Measurements from ENCODE around the gene ZNF521.
"Not testable (repeated sequence)": the region's sequence is repeated elsewhere in the genome, so short reads cannot be mapped to it uniquely, and the experiment has no call there.

The ZNF521 gene

GRCh38 chr18:25289001-25289631, 62.9 kb downstream of the ZNF521 start:
- ATAC-seq (no peak), DNase-seq (no peak)

DNA sequence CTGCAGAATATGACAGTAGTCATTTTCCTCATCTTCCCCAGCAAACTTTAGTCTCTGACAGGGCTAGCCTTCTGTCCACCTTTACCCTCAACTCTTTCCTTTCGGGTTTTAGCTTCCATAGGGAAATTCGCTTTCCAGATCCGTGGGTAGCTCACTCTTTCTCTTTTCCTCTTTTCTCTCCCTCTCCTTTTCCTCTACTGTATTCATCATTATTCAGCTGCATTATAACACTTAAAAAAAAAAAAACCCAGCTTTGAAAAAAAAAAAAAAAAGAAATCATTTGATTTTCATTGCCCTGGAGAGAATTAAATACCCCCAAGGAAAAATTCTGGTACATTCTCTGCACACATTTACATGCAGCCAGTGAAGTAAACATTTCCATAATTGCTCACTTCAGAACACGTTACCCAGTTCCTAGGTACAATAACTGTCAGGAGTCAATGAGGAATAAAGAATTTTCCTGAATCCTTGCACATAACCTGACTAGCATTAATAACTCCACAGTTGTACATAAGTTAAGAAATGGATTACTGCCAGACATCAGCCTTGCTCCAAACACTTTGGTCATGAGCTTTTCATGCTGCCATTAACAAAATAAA, 63.5 kb downstream of the ZNF521 start:
- no peak for DNase-seq
- ATAC-seq: no peak

DNA sequence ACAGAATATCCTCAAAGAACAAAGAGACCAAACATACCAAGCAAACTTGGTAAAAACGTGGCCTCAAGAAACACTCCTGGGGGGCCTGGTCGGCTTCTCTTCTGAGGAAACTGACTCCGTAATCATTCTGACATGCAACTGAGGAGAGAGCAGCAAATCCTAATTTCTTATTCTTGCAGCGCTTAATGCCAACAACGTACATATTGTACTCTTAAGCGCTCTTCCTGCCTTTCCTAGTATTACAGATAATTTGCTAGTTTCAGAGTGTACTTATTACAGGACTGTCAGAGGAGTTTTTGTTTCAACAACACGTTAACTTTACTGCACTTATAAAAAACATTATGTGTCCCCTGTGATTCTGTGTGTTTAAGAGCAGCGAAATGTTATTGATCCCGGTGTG, 64.9 kb downstream of the ZNF521 start:
- no peak for DNase-seq
- ATAC-seq: no peak

DNA sequence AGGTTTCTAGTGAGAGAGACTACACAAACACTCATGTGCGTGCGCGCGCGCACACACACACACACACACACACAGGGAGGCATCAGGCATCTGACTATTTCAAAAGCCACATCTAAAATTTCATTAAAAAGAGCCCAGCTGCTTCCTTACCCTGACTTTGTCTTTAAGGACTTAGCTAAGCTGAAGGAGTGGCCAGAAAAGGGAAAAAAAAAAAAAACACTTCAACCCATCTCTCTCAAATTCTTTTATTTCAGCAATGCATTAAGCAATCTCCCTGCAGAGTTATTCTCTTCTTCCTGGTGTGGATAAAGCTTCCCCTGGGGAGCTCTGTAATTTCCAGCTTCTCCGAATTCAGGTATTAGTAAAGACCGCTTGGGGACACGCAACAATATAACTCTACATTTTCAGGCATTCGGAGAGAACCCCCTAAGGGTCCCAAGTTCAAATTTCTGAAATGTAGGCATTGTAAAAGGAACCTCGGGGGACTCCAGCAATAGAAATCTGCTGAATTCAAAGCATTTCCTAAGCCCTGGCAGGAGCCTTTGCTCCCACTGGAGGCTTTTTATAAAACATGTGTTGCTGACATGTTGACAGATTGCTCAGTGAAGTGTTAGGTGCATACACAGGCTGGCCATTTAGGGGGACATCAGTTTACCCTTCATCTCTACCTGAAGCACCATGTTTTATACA, 67.0 kb downstream of the ZNF521 start:
- ATAC-seq (no peak), DNase-seq (no peak)

GRCh38 chr18:25284281-25284680, 67.7 kb downstream of the ZNF521 start:
- no peak for ATAC-seq
- no peak for DNase-seq

- DNase-seq (no peak), ATAC-seq (no peak)
Measured at GRCh38 chr18:25283781-25284180, 68.2 kb downstream of the ZNF521 start.

GRCh38 chr18:25282896-25283703, 68.9 kb downstream of the ZNF521 start:
- ATAC-seq (no peak), DNase-seq (no peak)

DNA sequence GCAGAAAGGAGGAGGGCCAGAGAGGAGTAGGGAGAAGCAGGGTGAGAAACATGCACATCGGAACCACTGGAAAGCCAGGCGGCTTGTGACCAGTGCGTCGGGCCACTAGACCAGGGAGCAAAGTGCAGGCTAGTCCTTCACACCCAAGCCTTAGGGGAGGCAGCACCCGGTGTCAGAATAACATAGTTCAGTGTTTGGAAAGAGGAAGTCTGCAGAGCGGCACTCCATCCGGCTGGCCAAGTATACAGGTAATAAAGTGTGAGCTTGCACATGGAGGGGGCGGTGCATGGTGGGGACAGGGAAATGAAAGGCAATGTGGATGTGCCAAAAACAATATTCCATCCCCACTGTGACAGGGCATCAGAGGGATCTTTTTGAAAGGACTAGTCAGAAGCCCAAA, 69.7 kb downstream of the ZNF521 start:
- ATAC-seq: no peak

GRCh38 chr18:25281556-25281955, 70.4 kb downstream of the ZNF521 start:
- DNase-seq (no peak), ATAC-seq (no peak)

More for the DNA sequence above, 69.7 kb downstream of the ZNF521 start:
- DNase-seq: no peak

DNA sequence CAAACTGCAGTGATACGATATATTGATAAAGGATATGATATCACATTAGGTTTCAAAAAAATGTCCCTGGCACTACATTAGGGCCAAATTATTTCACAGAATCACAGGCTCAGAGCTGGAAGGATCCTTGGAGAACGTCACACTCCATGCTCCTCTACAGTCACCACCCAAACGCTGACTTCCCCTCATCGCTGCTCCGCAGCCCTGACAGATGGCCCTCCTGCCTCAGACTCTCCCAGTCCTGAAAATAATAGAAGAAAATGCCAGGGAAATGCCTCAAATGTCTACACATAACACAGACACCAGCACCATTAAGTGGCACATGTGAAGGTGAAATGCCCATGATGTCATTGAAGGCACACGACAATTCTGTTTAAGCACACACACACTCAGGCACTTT, 72.0 kb downstream of the ZNF521 start:
- DNase-seq (no peak), ATAC-seq (no peak)

- ATAC-seq (no peak), DNase-seq (no peak)
Measured at GRCh38 chr18:25279556-25279955, 72.4 kb downstream of the ZNF521 start.

- DNase-seq: no peak
- no peak for ATAC-seq
Measured at GRCh38 chr18:25279133-25279532, 72.8 kb downstream of the ZNF521 start.

GRCh38 chr18:25278394-25278793, 73.6 kb downstream of the ZNF521 start:
- no peak for DNase-seq
- no peak for ATAC-seq

GRCh38 chr18:25275412-25276001, 76.5 kb downstream of the ZNF521 start:
- no peak for ATAC-seq
- DNase-seq: no peak

DNA sequence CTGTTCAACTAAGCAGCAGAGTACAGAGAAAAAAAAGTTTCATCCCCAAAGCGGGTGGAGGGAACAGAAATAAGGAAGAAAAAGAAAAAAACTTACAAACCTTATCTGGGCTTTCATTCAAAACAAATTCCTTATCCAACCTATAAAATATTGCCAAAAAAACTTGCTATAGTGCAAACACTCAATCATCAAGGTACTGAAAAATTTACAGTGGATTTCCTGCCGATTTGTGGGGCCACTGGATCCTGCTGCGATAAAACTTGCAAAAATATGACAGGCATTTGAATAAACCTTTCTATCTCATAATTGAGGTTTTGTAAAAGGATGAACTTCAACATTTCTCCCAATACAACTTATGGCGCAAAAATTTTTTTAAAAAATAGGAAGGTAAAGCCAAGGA, 77.0 kb downstream of the ZNF521 start:
- no peak for DNase-seq
- ATAC-seq: no peak

DNA sequence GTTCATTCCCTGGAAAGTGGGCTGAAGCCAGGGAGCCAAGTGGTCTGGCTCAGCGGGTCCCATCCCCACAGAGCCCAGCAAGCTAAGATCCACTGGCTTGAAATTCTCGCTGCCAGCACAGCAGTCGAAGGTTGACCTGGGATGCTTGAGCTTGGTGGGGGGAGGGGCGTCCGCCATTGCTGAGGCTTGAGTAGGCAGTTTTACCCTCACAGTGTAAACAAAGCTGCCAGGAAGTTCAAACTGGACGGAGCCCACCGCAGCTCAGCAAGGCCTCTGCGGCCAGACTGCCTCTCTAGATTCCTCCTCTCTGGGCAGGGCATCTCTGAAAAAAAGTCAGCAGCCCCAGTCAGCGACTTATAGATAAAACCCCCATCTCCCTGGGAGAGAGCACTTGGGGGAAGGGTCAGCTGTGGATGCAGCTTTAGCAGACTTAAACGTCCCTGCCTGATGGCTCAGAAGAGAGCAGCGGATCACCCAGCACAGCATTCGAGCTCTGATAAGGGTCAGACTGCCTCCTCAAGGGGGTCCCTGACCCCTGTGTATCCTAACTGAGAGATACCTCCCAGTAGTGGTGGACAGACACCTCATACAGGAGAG, 84.9 kb downstream of the ZNF521 start:
- not testable (repeated sequence) for DNase-seq, ATAC-seq

GRCh38 chr18:25262920-25263319, 89.0 kb downstream of the ZNF521 start:
- no peak for DNase-seq
- ATAC-seq: no peak

DNA sequence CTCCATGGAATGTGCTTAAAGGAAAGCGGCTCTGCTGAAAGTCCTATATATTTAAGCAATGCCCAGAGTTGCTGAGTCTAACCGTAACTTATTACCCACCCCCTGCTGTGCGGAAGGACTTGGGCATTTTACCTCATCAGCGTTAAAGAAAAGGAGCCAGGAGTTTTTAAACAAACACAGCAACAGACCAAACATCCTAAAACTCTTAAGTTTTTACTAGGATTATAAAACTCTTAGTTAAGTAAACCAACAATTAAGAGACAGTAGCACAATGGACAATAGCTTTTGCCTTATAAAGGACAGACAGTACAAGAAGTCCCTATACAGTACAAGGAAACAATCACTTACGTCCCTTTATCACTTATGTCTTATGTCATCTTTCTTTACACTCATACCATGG, 90.2 kb downstream of the ZNF521 start:
- DNase-seq: no peak
- ATAC-seq: no peak

DNA sequence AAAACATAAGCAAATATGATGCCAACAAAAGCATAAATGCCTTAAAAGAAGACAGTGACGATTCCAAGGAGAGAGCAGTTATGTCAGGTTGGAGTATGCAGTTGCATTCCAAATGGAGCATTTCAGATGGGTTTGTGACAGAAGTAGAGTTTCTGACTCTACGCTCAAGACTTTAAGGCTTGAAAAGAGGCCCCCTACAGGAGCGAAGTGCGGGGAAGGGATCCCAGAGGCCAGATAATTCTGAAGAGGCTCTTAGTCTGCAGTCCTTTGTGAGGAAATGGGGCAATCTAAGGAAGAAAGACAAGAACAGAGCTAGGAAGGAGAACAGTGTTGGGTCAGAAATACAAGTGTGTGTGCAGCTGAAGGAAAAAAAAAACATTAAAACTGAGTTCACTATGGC, 95.5 kb downstream of the ZNF521 start:
- ATAC-seq (no peak), DNase-seq (no peak)

- DNase-seq (no peak), ATAC-seq (no peak)
Measured at GRCh38 chr18:25253779-25254178, 98.2 kb downstream of the ZNF521 start.

DNA sequence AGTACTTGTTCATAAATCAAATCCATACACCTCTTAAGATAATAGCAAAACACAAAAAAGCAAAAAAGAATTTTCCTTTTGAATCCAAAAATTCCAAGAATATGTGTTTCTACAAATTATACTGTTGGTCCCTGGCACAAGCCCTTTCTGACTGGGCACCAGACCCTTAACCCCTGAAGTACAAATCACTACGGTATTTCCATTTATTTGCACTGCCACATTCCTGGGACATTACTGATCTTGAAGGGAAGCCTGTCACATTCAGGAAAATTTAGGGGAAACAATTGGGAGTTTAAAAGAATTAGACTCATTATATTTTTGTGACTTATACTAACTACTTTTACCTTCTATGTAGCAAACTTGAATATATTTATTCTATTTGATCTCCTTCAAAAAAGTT, 98.8 kb downstream of the ZNF521 start:
- DNase-seq (no peak), ATAC-seq (no peak)

GRCh38 chr18:25251068-25251467, 100.9 kb downstream of the ZNF521 start:
- ATAC-seq (no peak), DNase-seq (no peak)

All from stimulated activated naive CD8-positive, alpha-beta T cell treated with anti-CD3 and anti-CD28 coated beads, Interleukin-15, Interleukin-2, amounts not matched to agents 100 U/mL and 50 U/mL, for 24 hours (primary cell).